K562 (cell line): Measurements from ENCODE around the gene DKK3. TPM values are rescaled to one million over a fixed set of nuclear protein-coding genes. Genes with fewer than 3 reads are reported as not detected.

Experiments
- ATAC-seq: fragments of 200-7000 bp; cut with Tn5 transposase; 3 replicates; pipeline ENCODE4 v1.9.1; 2020; ENCODE audit warnings: moderate library complexity
- BruUV-seq: library from RNA; stranded (reverse); fragments of 400-500 nt; replicated peaks from 2 replicates; lab custom pipeline; 2021; lab: Mats Ljungman, UMichigan
- CTCF ChIA-PET: fragments of 300-600 bp; formaldehyde crosslinking; extraction: SDS; loops from one replicate; lab custom pipeline; 2021; ENCODE audit warnings: low intra/inter-chr PET ratio; lab: Yijun Ruan, JAX
- POLR2A ChIA-PET: fragments of 300-600, 350-650 bp; sonication (Branson Sonifier 250); formaldehyde crosslinking; extraction: SDS; loops from one replicate; lab custom pipeline; 2021; ENCODE audit warnings: antibody characterized with exemption, inconsistent platforms; lab: Yijun Ruan, JAX
- DNase-seq, 4 experiments: peaks; one replicate each; pipeline versions ENCODE4 v3.0.0 to v3.0.0-alpha.2; 2011 to 2018; ENCODE audit warnings: low spot score in 3 of 4, mixed read lengths in 3 of 4; ENCODE audit errors: extremely low read depth in 1 of 4
- FAIRE-seq: peaks from 2 replicates; lab custom pipeline; 2011; peaks lifted over from hg19 to GRCh38; lab: Jason Lieb, UNC
- H2AFZ ChIP-seq: 2 replicates; pipeline ENCODE4 v1.6.0; 2011; ENCODE audit warnings: low read depth, low read length, control low read depth, inconsistent platforms
- H3K27ac ChIP-seq: fragments of 200-600 bp; 3 replicates; pipeline ENCODE4 v1.8.0; 2011; ENCODE audit warnings: low read depth, mild to moderate bottlenecking, control low read depth, inconsistent platforms, low read length, moderate library complexity, mixed read lengths; ENCODE audit errors: extremely low read depth
- H3K27me3 ChIP-seq, 2 experiments: fragments of 300-600 bp in 1 of 2; 2 replicates in 1 of 2; 3 replicates in 1 of 2; pipeline versions ENCODE4 v1.6.0 to v1.8.0; 2011; ENCODE audit warnings: inconsistent platforms in 2 of 2, low read length in 2 of 2, mild to moderate bottlenecking in 1 of 2, mixed read lengths in 1 of 2, moderate library complexity in 1 of 2; ENCODE audit not compliant: control insufficient read depth in 2 of 2, insufficient read depth in 2 of 2
- H3K36me3 ChIP-seq: fragments of 300-600 bp; 3 replicates; pipeline ENCODE4 v1.8.0; 2011; ENCODE audit warnings: mild to moderate bottlenecking, low read length, inconsistent platforms; ENCODE audit not compliant: control insufficient read depth, insufficient read depth
- H3K4me1 ChIP-seq, 2 experiments: fragments of 200-600 bp in 1 of 2; replicated peaks in 1 of 2; 2 replicates in 1 of 2; 3 replicates in 1 of 2; pipeline versions ENCODE4 v1.5.1 to v1.8.0; 2011; ENCODE audit warnings: inconsistent platforms in 2 of 2, low read length in 2 of 2, mild to moderate bottlenecking in 1 of 2, mixed read lengths in 1 of 2, moderate library complexity in 1 of 2; ENCODE audit not compliant: control insufficient read depth in 2 of 2, insufficient read depth in 2 of 2
- H3K4me2 ChIP-seq: 2 replicates; pipeline ENCODE4 v1.6.1; 2011; ENCODE audit warnings: low read length, control low read depth, inconsistent platforms, mixed read lengths; ENCODE audit not compliant: insufficient read depth
- H3K4me3 ChIP-seq: fragments of 200-600 bp; sonication (generic), shearing (Covaris generic); 2 replicates; pipeline ENCODE4 v1.5.1; 2016; ENCODE audit warnings: control low read depth, inconsistent platforms
- H3K79me2 ChIP-seq: fragments of 200-600 bp; 3 replicates; pipeline ENCODE4 v1.8.0; 2011; ENCODE audit warnings: low read length, inconsistent platforms; ENCODE audit not compliant: control insufficient read depth, insufficient read depth
- H3K9ac ChIP-seq, 2 experiments: 2 replicates each; pipeline versions ENCODE4 v1.6.0 to v1.6.1; 2011; ENCODE audit warnings: low read depth in 2 of 2, low read length in 2 of 2, control low read depth in 1 of 2, inconsistent platforms in 1 of 2, mild to moderate bottlenecking in 1 of 2, mixed read lengths in 1 of 2; ENCODE audit not compliant: insufficient read depth in 1 of 2
- H3K9me1 ChIP-seq: one replicate; pipeline ENCODE4 v1.6.0; 2011; ENCODE audit warnings: inconsistent platforms, mild to moderate bottlenecking, low read length, moderate library complexity; ENCODE audit not compliant: control insufficient read depth, insufficient read depth
- H3K9me3 ChIP-seq: replicated peaks from 2 replicates; pipeline ENCODE4 v1.5.1; 2011; ENCODE audit warnings: low read depth, low read length, inconsistent platforms; ENCODE audit not compliant: control insufficient read depth, insufficient read depth
- H4K20me1 ChIP-seq: replicated peaks from 2 replicates; pipeline ENCODE4 v1.6.1; 2011; ENCODE audit warnings: low read length, inconsistent platforms, mixed read lengths; ENCODE audit not compliant: control insufficient read depth, insufficient read depth
- ARID4B ChIP-seq: sonication (generic); formaldehyde crosslinking; IDR thresholded peaks from 2 replicates; pipeline ENCODE4 v1.8.0; 2022; ENCODE audit warnings: mild to moderate bottlenecking, missing genetic modification reagents
- ATF6 ChIP-seq: sonication (generic); formaldehyde crosslinking; IDR thresholded peaks from 2 replicates; pipeline ENCODE4 v1.4.0; 2020; ENCODE audit warnings: mild to moderate bottlenecking, missing genetic modification reagents
- BHLHE40 ChIP-seq: IDR thresholded peaks from 2 replicates; pipeline ENCODE4 v1.6.1; 2011; ENCODE audit warnings: low read length, improper control_type of control experiment
- DDX20 ChIP-seq: fragments of 450-650 bp; IDR thresholded peaks from 2 replicates; pipeline ENCODE4 v1.6.1; 2016; ENCODE audit warnings: missing genetic modification characterization, low read depth, mild to moderate bottlenecking, missing compliant biosample characterization, moderate library complexity
- GTF2B ChIP-seq: IDR thresholded peaks from 2 replicates; pipeline ENCODE4 v1.6.1; 2011; ENCODE audit not compliant: insufficient read length; ENCODE audit errors: extremely low read depth
- JUND ChIP-seq, 2 experiments: IDR thresholded peaks; 2 replicates in 1 of 2; 3 replicates in 1 of 2; pipeline ENCODE4 v1.6.1; 2011; ENCODE audit warnings: borderline replicate concordance in 2 of 2, low read depth in 2 of 2, low read length in 2 of 2, improper control_type of control experiment in 1 of 2, missing biosample characterization in 1 of 2, missing genetic modification characterization in 1 of 2, missing genetic modification reagents in 1 of 2
- NFATC3 ChIP-seq: fragments of 450-650 bp; IDR thresholded peaks from 2 replicates; pipeline ENCODE4 v1.6.1; 2017; ENCODE audit warnings: mild to moderate bottlenecking
- NFIX ChIP-seq: fragments of 250-450 bp; sonication (Bioruptor Pico); IDR thresholded peaks from 2 replicates; pipeline ENCODE4 v1.4.0; 2020; ENCODE audit warnings: low read depth, mild to moderate bottlenecking, moderate library complexity
- NFXL1 ChIP-seq: fragments of 450-650 bp; formaldehyde crosslinking; IDR thresholded peaks from 2 replicates; pipeline ENCODE4 v1.4.0; 2021; ENCODE audit warnings: mild to moderate bottlenecking
- NR2F6 ChIP-seq: fragments of 450-650 bp; formaldehyde crosslinking; IDR thresholded peaks from 2 replicates; pipeline ENCODE4 v1.4.0; 2020; ENCODE audit warnings: mild to moderate bottlenecking
- STAG1 ChIP-seq: sonication (generic); formaldehyde crosslinking; IDR thresholded peaks from 2 replicates; pipeline ENCODE4 v1.5.0; 2020; ENCODE audit warnings: missing genetic modification reagents, borderline replicate concordance
- STAT5A ChIP-seq: IDR thresholded peaks from 2 replicates; pipeline ENCODE4 v1.6.1; 2012; ENCODE audit warnings: low read length, inconsistent platforms, borderline replicate concordance
- TBL1XR1 ChIP-seq, 2 experiments: IDR thresholded peaks; 2 replicates each; pipeline ENCODE4 v1.6.1; 2012; ENCODE audit warnings: improper control_type of control experiment in 2 of 2, low read length in 2 of 2, mild to moderate bottlenecking in 1 of 2
- ZNF239 ChIP-seq: fragments of 250-450 bp; sonication (Bioruptor Pico); IDR thresholded peaks from 2 replicates; pipeline ENCODE4 v1.4.0; 2020; ENCODE audit warnings: mild to moderate bottlenecking
- in situ Hi-C: fragments of 300-500 bp; cut with MboI; formaldehyde crosslinking; loops from 4 replicates; pipeline ENCODE4 v1.15.0; 2018; ENCODE audit warnings: inconsistent platforms, mixed read lengths
- intact Hi-C: fragments of 100-400 bp; cut with micrococcal nuclease; formaldehyde crosslinking; loops from 2 replicates; pipeline ENCODE4 v1.14.2; 2022
- polyA plus RNA-seq, 8 experiments: library from polyadenylated mRNA; depleted of rRNA in 4 of 8; stranded (reverse) in 5 of 8; unstranded in 3 of 8; fragments of >200 nt; fragmentation: Nextera tagmentation in 2 of 8; fragmentation: Illumina TruSeq in 1 of 8; extraction: Ambion mirVana in 2 of 8; extraction: Trizol in 1 of 8; gene quantifications; 2 replicates each; pipeline versions ENCODE4 v1.2.1 to v1.2.3, GENCODE V29; 2011 to 2014; ENCODE audit warnings: inconsistent platforms in 1 of 8, missing spikeins in 1 of 8
- total RNA-seq, 7 experiments: library from RNA; depleted of rRNA in 6 of 7; stranded (reverse); fragments of >200 nt in 6 of 7; fragmentation: Illumina TruSeq in 2 of 7; extraction: Trizol in 2 of 7; gene quantifications; 2 replicates each; pipeline versions ENCODE4 v1.2.1 to v1.2.3, GENCODE V29; 2011 to 2021; ENCODE audit warnings: low replicate concordance in 1 of 7

DKK3 gene
- total and polyA plus RNA-seq, 9 of the 15 experiments (the other 6 are each of a cell fraction or from before 2014, with no cell fraction given) = 0.14 to 0.85 (median 0.38) TPM; not detected in 6

DNA sequence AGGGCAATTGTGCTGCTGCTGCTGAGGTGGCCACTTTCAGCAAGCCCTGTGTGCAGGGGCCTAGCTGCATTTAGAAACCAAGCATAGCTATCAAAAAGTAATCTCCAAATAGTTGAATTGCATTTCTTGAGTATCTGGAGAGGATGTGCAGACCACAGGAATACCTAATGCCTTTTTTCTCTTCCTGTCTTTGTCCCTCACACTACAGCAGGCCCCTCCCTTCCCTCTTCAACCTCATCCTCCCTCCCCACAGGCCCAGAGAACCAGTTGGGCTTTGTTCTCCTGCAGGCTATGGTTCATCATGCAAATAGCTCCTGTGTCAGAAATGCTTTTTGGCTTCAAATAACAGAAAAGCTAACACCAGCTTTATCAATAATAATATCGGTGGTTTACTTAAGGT is 47.7 kb downstream of the DKK3 start (continued):
- TF ChIP-seq TBL1XR1 (IDR thresholded peaks at IDR 0.05; ENCODE audit: low read length in 2 of 2) (no peak), STAG1 (CRISPR knock-in tag) (no peak), ATF6 (CRISPR knock-in tag) (no peak), STAT5A (no peak), GTF2B (no peak)

DNA sequence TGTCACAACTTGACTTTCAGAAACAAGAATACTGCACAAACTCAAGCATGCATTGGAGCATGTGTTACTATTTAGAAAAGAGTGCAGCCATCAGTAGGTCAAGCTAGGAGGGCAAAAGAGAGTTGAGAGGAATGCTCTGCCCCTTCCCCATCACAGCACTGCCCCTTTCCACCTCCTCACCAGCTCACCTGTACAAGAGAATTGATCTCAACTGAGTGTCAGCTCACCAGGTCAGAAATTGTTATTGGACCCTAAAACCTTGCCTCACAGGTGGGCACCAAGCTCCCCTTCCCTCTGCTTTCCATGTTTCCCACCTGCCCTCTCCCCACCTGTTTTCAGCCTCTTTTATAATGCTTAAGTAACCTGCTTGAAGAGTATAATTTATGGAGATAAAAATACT is 48.8 kb downstream of the DKK3 start:
- Histone ChIP-seq H3K9me3 (no peaks in the 10 kb centered on the region), H3K79me2 (no peaks in the 10 kb centered on the region), H3K4me2 (no peak overlapping the region), H3K4me3 (no peak overlapping the region), H2AFZ (no peak overlapping the region), H3K27ac (no peak overlapping the region), H3K9ac (no peak overlapping the region), H4K20me1 (no peaks in the 10 kb centered on the region; the same call in 1 of the 2 replicates), H3K9me1 (no peaks in the 10 kb centered on the region), H3K4me1 (peaks cover 0 to 6% of the 10 kb centered on the region in 2 experiments; a peak in 2 of 5 replicates), H3K27me3 (peaks cover 9 to 12% of the 10 kb centered on the region in 2 experiments; a peak in 4 of 5 replicates), H3K36me3 (peaks cover 26% of the 10 kb centered on the region; the same call in 2 of the 3 replicates)
- DNase-seq (no peak), ATAC-seq (no peak), FAIRE-seq (no peak)
- TF ChIP-seq BHLHE40 = no peak
- TF ChIP-seq NFXL1 (CRISPR knock-in tag) = no peak
- no peak for TF ChIP-seq NFATC3
- no peak for TF ChIP-seq JUND (IDR thresholded peaks at IDR 0.05; ENCODE audit: borderline replicate concordance, low read depth, low read length)
- TF ChIP-seq JUND (tag; IDR thresholded peaks at IDR 0.05; ENCODE audit: borderline replicate concordance, low read depth, low read length) = no peak
- no peak for TF ChIP-seq NFIX (CRISPR knock-in tag)
- no peak for TF ChIP-seq ARID4B (CRISPR knock-in tag)
- TF ChIP-seq ZNF239 (CRISPR knock-in tag) = no peak
- TF ChIP-seq DDX20 = no peak
- no peak for TF ChIP-seq NR2F6
- ChIA-PET POLR2A (interaction anchor here (0.9 to 3.5 kb wide), 2 partner anchors 13 to 135 kb away, joined by 3 to 14 read pairs; no protein-coding TSS in a partner anchor), CTCF (no interaction called here)
- intact Hi-C loops = no loop called here
- in situ Hi-C loops = no loop called here
- BruUV-seq = no TSS peak
